ENCODE data around the gene SYMPK. TPM values are rescaled to one million over a fixed set of nuclear protein-coding genes. Genes with fewer than 3 reads are reported as not detected.

Gene SYMPK
- total RNA-seq, 1 experiment from 2014 or later, result 47.7 TPM

DNA sequence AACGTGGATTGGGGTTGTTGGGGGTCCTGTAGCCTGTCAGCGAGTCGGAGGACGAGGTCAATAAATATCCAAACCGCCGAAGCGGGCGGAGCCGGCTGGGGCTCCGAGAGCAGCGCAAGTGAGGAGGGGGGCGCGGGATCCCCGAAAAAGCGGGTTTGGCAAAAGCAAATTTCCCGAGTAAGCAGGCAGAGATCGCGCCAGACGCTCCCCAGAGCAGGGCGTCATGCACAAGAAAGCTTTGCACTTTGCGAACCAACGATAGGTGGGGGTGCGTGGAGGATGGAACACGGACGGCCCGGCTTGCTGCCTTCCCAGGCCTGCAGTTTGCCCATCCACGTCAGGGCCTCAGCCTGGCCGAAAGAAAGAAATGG lies 93.1 kb downstream of the SYMPK start:
- TSS peak; percentile 77 for BruUV-seq (replicated peaks)
- peak; percentile 5; the same call in 1 of the 2 replicates for ATAC-seq

DNA sequence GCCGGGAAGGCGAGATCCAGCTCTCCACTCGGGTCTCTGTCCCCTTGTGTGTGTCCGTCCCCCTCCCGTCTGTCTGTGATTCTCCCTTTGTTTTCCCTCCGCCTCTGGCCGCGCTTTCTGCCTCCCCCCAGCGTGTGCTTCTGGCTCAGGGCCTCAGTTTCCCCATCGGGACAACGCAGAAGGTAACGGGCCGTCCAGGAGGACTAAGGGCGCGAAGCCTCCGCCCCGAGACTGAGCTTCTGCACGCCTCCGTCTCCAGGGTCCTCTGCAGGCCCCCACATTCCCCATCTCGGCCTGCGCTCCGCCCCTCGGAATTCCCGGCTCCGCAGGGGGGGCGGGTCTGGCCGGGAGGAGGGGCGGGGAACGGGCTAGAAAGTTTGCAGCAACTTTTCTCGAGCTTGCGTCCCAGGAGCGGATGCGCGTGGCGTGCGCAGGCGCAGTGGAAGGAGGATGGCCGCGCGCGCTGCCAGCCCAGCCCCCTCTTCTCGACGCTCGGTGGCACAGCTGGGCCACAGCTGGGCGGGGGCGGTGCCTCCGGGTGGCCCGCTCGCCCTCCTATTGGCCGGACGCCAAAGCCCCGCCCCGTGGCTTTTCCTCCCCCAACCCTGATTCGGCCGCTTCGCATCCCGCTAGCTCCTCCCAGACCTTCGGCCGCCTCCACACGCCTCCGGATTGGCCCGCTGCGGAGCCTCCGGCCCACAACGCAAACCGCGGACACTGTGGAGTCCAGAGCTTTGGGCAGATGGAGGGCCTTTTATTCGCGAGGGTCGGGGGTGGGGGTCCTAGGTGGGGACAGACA lies 93.8 kb downstream of the SYMPK start, which contains the start of gene SIX5:
Gene SIX5 (minus strand): TSS at position 269 of the 799 bp plus-strand sequence. CDS start 408 bp downstream, outside the sequence.
- peak; percentile 70 for ATAC-seq
- POLR2A ChIA-PET, result interaction anchor here (0.6 to 1.6 kb wide), 4 partner anchors 38 to 77 kb away, joined by 3 to 7 read pairs (median 3); partner anchors contain the start of genes FBXO46, QPCTL and SNRPD2

More for the DNA sequence above, 93.1 kb downstream of the SYMPK start:
- H3K27ac ChIP-seq (ENCODE audit: low read length), result peak overlapping the region; percentile 83
- CTCF ChIA-PET, result interaction anchor here (0.6 to 2.1 kb wide), 6 partner anchors 13 to 95 kb away, joined by 4 to 13 read pairs (median 6); partner anchors contain the start of genes DMPK, FOXA3 and QPCTL
- no peaks in the 10 kb centered on the region; the same call in 1 of the 2 replicates for H3K36me3 ChIP-seq (ENCODE audit: control insufficient read depth, insufficient read depth, low read length)
- intact Hi-C loops (cut with micrococcal nuclease; ENCODE audit: unreplicated experiment), result loop anchor here (10.0 kb wide), 1 partner anchor 65 kb away; no protein-coding TSS in a partner anchor
- no peak for DNase-seq (ENCODE audit: low read depth, low spot score)
- peaks cover 36% of the 10 kb centered on the region for H3K4me1 ChIP-seq (ENCODE audit: control insufficient read depth, insufficient read depth, low read length)
- H3K27me3 ChIP-seq (ENCODE audit: control insufficient read depth, insufficient read depth, low read length), result no peaks in the 10 kb centered on the region
- H3K9me3 ChIP-seq (ENCODE audit: control insufficient read depth, insufficient read depth, low read depth, low read length), result no peaks in the 10 kb centered on the region
- in situ Hi-C loops (cut with HindIII; ENCODE audit: low pct_unique_long_range_greater_than_20kb, low sequenced_read_pairs), result no loop called here
- TF ChIP-seq, protein P1, sequence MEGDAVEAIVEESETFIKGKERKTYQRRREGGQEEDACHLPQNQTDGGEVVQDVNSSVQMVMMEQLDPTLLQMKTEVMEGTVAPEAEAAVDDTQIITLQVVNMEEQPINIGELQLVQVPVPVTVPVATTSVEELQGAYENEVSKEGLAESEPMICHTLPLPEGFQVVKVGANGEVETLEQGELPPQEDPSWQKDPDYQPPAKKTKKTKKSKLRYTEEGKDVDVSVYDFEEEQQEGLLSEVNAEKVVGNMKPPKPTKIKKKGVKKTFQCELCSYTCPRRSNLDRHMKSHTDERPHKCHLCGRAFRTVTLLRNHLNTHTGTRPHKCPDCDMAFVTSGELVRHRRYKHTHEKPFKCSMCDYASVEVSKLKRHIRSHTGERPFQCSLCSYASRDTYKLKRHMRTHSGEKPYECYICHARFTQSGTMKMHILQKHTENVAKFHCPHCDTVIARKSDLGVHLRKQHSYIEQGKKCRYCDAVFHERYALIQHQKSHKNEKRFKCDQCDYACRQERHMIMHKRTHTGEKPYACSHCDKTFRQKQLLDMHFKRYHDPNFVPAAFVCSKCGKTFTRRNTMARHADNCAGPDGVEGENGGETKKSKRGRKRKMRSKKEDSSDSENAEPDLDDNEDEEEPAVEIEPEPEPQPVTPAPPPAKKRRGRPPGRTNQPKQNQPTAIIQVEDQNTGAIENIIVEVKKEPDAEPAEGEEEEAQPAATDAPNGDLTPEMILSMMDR (IDR thresholded peaks at IDR 0.05), result no peak
- POLR2A ChIA-PET, result interaction anchor here (1.2 to 1.6 kb wide), 2 partner anchors 53 to 78 kb away, joined by 3 read pairs; partner anchors contain the start of genes QPCTL and SNRPD2
- H3K4me3 ChIP-seq (ENCODE audit: low read depth in 2 of 2, low read length in 2 of 2), result peak overlapping the region; percentile 45 to 53

More for the DNA sequence above, 93.8 kb downstream of the SYMPK start, which contains the start of gene SIX5:
- no peaks in the 10 kb centered on the region for H3K27me3 ChIP-seq (ENCODE audit: control insufficient read depth, insufficient read depth, low read length)
- BruUV-seq (replicated peaks), result no TSS peak
- no peaks in the 10 kb centered on the region; the same call in 1 of the 2 replicates for H3K36me3 ChIP-seq (ENCODE audit: control insufficient read depth, insufficient read depth, low read length)
- CTCF ChIA-PET, result interaction anchor here (0.6 to 2.1 kb wide), 6 partner anchors 13 to 257 kb away, joined by 4 to 13 read pairs (median 6); partner anchors contain the start of genes DMPK, FOXA3 and QPCTL
- H3K9me3 ChIP-seq (ENCODE audit: control insufficient read depth, insufficient read depth, low read depth, low read length), result no peaks in the 10 kb centered on the region
- in situ Hi-C loops (cut with HindIII; ENCODE audit: low pct_unique_long_range_greater_than_20kb, low sequenced_read_pairs), result no loop called here
- TF ChIP-seq SIN3A (IDR thresholded peaks at IDR 0.05; ENCODE audit: borderline replicate concordance, insufficient read depth, low read depth, low read length), result peak; percentile 63; the same call in 1 of the 2 replicates
- TF ChIP-seq, protein P2, sequence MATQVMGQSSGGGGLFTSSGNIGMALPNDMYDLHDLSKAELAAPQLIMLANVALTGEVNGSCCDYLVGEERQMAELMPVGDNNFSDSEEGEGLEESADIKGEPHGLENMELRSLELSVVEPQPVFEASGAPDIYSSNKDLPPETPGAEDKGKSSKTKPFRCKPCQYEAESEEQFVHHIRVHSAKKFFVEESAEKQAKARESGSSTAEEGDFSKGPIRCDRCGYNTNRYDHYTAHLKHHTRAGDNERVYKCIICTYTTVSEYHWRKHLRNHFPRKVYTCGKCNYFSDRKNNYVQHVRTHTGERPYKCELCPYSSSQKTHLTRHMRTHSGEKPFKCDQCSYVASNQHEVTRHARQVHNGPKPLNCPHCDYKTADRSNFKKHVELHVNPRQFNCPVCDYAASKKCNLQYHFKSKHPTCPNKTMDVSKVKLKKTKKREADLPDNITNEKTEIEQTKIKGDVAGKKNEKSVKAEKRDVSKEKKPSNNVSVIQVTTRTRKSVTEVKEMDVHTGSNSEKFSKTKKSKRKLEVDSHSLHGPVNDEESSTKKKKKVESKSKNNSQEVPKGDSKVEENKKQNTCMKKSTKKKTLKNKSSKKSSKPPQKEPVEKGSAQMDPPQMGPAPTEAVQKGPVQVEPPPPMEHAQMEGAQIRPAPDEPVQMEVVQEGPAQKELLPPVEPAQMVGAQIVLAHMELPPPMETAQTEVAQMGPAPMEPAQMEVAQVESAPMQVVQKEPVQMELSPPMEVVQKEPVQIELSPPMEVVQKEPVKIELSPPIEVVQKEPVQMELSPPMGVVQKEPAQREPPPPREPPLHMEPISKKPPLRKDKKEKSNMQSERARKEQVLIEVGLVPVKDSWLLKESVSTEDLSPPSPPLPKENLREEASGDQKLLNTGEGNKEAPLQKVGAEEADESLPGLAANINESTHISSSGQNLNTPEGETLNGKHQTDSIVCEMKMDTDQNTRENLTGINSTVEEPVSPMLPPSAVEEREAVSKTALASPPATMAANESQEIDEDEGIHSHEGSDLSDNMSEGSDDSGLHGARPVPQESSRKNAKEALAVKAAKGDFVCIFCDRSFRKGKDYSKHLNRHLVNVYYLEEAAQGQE (IDR thresholded peaks at IDR 0.05; ENCODE audit: insufficient read depth in 1 of 2, low read depth in 2 of 2, low read length in 1 of 2), result peak in 1 of 2 experiments; percentile 50; a peak in 1 of 4 replicates
- TF ChIP-seq POLR2AphosphoS5 (IDR thresholded peaks at IDR 0.05; ENCODE audit: low read depth, low read length), result peak; percentile 76
- no peak for TF ChIP-seq TCF7L2 (IDR thresholded peaks at IDR 0.05; ENCODE audit: low read depth, low read length)
- TF ChIP-seq, protein P1 (IDR thresholded peaks at IDR 0.05), result no peak
- H3K4me1 ChIP-seq (ENCODE audit: control insufficient read depth, insufficient read depth, low read length), result peaks cover 42% of the 10 kb centered on the region
- peak; percentile 71 for DNase-seq (ENCODE audit: low read depth, low spot score)
- intact Hi-C loops (cut with micrococcal nuclease; ENCODE audit: unreplicated experiment), result loop anchor here (10.0 kb wide), 1 partner anchor 64 kb away; no protein-coding TSS in a partner anchor
- H3K27ac ChIP-seq (ENCODE audit: low read length), result peak within 1 kb of the TSS; percentile 89
- peak within 1 kb of the TSS; percentile 66 to 77 for H3K4me3 ChIP-seq (ENCODE audit: low read depth in 2 of 2, low read length in 2 of 2)

All from Panc1 (cell line).